Activated CD8-positive, alpha-beta T cell treated with anti-CD3 and anti-CD28 coated beads for 36 hours (primary cell): ENCODE results near the gene CFAP92. TPM values are rescaled to one million over a fixed set of nuclear protein-coding genes. Genes with fewer than 3 reads are reported as not detected.
A peak's percentile ranks its signal among the peaks of the same experiment; 100 is the strongest.

Experiments used
- ATAC-seq: fragments of 200-7000 bp; cut with Tn5 transposase; one replicate; pipeline ENCODE4 v1.10.0; 2021; ENCODE audit warnings: mild to moderate bottlenecking, moderate library complexity
- CTCF ChIA-PET: fragments of 350-600 bp; sonication (Branson Sonifier 250); formaldehyde crosslinking; loops from one replicate; lab custom pipeline; 2021; ENCODE audit warnings: antibody characterized with exemption; lab: Charles Lee
- POLR2A ChIA-PET: fragments of 350-600 bp; sonication (Branson Sonifier 250); formaldehyde crosslinking; loops from one replicate; lab custom pipeline; 2021; ENCODE audit warnings: antibody characterized with exemption; lab: Charles Lee
- DNase-seq: peaks from one replicate; pipeline ENCODE4 v3.0.0-alpha.2; 2020
- H3K27ac Mint-ChIP-seq: one replicate; pipeline ENCODE4 v1.8.0; 2021; ENCODE audit warnings: mild to moderate bottlenecking, mixed read lengths
- H3K27me3 Mint-ChIP-seq: one replicate; pipeline ENCODE4 v1.8.0; 2021; ENCODE audit warnings: mixed read lengths
- H3K36me3 Mint-ChIP-seq: one replicate; pipeline ENCODE4 v1.8.0; 2021; ENCODE audit warnings: low read depth, mixed read lengths
- H3K4me1 Mint-ChIP-seq: one replicate; pipeline ENCODE4 v1.8.0; 2021; ENCODE audit warnings: low read depth, mixed read lengths
- H3K4me3 Mint-ChIP-seq: one replicate; pipeline ENCODE4 v1.8.0; 2021; ENCODE audit warnings: mild to moderate bottlenecking, moderate library complexity, mixed read lengths
- H3K9me3 Mint-ChIP-seq: one replicate; pipeline ENCODE4 v1.8.0; 2021; ENCODE audit warnings: mixed read lengths
- intact Hi-C: fragments of 100-400 bp; cut with micrococcal nuclease; formaldehyde crosslinking; loops from one replicate; pipeline ENCODE4 v1.10.0; 2022
- total RNA-seq, 2 experiments: library from RNA; stranded (reverse); gene quantifications; one replicate each; pipeline ENCODE4 v1.2.3, GENCODE V29; 2021
- TF ChIP-seq, protein P1 (sequence below): fragments of 200-600 bp; IDR thresholded peaks from one replicate; pipeline ENCODE4 v1.8.0; 2022; ENCODE audit warnings: antibody characterized with exemption, mild to moderate bottlenecking

Gene CFAP92
- total RNA-seq, 2 experiments from 2014 or later = 0.38 to 0.83 TPM

DNA sequence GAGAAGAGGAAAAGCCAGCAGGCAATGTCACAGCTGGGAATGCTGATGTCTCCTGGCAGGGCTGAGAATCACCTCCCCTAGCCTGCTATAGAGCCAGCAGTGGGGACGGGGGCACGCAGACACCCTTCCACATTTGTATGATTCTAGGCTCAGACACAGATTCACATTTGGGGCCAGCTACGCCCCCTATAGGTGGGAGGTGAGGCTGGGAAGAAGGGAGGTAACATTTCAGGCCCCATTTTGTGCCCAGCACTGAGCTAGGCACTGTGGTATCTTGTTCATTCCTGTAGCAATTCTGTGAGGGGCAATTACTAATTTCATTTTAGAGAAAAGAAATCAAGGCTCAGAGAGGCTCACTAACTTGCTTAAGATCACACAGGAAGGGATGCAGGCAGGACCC lies 130.3 kb downstream of the CFAP92 start:
- intact Hi-C loops = no loop called here
- TF ChIP-seq, protein P1, sequence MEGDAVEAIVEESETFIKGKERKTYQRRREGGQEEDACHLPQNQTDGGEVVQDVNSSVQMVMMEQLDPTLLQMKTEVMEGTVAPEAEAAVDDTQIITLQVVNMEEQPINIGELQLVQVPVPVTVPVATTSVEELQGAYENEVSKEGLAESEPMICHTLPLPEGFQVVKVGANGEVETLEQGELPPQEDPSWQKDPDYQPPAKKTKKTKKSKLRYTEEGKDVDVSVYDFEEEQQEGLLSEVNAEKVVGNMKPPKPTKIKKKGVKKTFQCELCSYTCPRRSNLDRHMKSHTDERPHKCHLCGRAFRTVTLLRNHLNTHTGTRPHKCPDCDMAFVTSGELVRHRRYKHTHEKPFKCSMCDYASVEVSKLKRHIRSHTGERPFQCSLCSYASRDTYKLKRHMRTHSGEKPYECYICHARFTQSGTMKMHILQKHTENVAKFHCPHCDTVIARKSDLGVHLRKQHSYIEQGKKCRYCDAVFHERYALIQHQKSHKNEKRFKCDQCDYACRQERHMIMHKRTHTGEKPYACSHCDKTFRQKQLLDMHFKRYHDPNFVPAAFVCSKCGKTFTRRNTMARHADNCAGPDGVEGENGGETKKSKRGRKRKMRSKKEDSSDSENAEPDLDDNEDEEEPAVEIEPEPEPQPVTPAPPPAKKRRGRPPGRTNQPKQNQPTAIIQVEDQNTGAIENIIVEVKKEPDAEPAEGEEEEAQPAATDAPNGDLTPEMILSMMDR = peak; percentile 44
- Mint-ChIP-seq H3K36me3 (peaks cover 24% of the 10 kb centered on the region), H3K27ac (no peak overlapping the region), H3K4me3 (no peak overlapping the region), H3K9me3 (peaks cover 26% of the 10 kb centered on the region), H3K27me3 (no peaks in the 10 kb centered on the region), H3K4me1 (peaks cover 2% of the 10 kb centered on the region)
- POLR2A ChIA-PET = interaction anchor here (2.6 kb wide), 1 partner anchor 15 kb away, joined by 6 read pairs; the partner anchor contains the start of gene ACAD9
- ATAC-seq (peak; percentile 61), DNase-seq (peak; percentile 49)
- CTCF ChIA-PET = interaction anchor here (1.2 to 2.4 kb wide), 4 partner anchors 12 to 183 kb away, joined by 3 to 11 read pairs (median 9); no protein-coding TSS in a partner anchor

DNA sequence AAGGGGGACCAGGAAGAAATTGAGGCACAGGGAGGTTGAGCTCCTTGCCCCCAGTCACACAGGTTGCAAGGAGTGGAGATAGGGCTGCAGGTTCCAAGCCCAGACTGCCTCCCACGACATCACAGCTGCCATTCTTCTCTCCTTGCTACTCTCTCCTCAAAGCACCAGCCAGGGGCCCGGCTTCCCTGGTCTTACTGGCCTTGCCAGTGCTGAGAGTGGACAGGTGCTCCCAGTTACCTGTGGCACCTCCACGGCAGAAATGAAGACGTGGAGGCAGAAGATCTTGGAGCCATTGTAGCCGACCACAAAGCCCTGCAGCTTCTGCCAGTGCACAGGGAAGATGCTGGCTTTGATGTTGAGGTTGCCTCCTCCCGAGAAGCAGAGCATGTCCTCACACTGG lies 132.4 kb downstream of the CFAP92 start:
- peaks cover 2% of the 10 kb centered on the region for H3K4me1 Mint-ChIP-seq
- intact Hi-C loops = no loop called here
- ChIA-PET CTCF (no interaction called here), POLR2A (no interaction called here)
- H3K27ac Mint-ChIP-seq = no peak overlapping the region
- peaks cover 34% of the 10 kb centered on the region for H3K9me3 Mint-ChIP-seq
- H3K27me3 Mint-ChIP-seq = no peaks in the 10 kb centered on the region
- TF ChIP-seq, protein P1 = no peak
- peaks cover 24% of the 10 kb centered on the region for H3K36me3 Mint-ChIP-seq
- H3K4me3 Mint-ChIP-seq = no peak overlapping the region
- DNase-seq (no peak), ATAC-seq (no peak)

Other genes starting within 250 kb of the CFAP92 start
- 10 to 100 TPM; 50.1 to 50.5 TPM for gene ACAD9, start 114.5 kb downstream of the CFAP92 start, total RNA-seq
- under 1 TPM; 0.16 to 0.38 TPM for gene EFCC1, start 7.2 kb upstream of the CFAP92 start, total RNA-seq
- gene GP9, start 66.7 kb upstream of the CFAP92 start, total RNA-seq = not detected
- 10 to 100 TPM; 41.6 to 44.1 TPM for gene RAB43, start 127.7 kb upstream of the CFAP92 start, total RNA-seq
- gene ISY1, start 167.0 kb upstream of the CFAP92 start, total RNA-seq = 10 to 100 TPM; 66.7 to 68.5 TPM
- 100 to 1,000 TPM; 453 to 454 TPM for gene CNBP, start 189.8 kb upstream of the CFAP92 start, total RNA-seq